Measurements from ENCODE around the gene MTNR1A.

DNA sequence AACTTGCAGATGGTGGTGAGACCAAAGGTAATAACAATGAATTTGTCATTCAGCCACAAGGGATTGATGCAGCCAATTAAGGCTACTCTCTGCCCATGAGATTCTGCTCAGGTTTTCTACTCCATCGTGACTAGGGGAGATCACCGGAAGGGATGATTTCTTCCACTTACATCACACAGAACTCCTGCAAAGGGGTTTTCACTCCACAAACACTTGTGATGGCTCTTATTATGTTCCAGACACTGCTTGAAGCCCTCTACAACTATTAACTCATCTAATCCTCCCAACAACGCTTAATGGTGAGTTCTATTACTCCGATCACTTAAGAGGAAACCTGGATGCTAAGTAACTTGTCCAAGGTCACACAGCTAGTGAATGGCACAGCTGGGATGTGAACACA lies 55.9 kb downstream of the MTNR1A start:
- no peak for TF ChIP-seq EZH2 (IDR thresholded peaks at IDR 0.05; ENCODE audit: borderline replicate concordance, low read depth, low read length, severe bottlenecking)
- no peak for TF ChIP-seq POLR2A (IDR thresholded peaks at IDR 0.05; ENCODE audit: low read depth, low read length)
- TF ChIP-seq, protein P1, sequence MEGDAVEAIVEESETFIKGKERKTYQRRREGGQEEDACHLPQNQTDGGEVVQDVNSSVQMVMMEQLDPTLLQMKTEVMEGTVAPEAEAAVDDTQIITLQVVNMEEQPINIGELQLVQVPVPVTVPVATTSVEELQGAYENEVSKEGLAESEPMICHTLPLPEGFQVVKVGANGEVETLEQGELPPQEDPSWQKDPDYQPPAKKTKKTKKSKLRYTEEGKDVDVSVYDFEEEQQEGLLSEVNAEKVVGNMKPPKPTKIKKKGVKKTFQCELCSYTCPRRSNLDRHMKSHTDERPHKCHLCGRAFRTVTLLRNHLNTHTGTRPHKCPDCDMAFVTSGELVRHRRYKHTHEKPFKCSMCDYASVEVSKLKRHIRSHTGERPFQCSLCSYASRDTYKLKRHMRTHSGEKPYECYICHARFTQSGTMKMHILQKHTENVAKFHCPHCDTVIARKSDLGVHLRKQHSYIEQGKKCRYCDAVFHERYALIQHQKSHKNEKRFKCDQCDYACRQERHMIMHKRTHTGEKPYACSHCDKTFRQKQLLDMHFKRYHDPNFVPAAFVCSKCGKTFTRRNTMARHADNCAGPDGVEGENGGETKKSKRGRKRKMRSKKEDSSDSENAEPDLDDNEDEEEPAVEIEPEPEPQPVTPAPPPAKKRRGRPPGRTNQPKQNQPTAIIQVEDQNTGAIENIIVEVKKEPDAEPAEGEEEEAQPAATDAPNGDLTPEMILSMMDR (IDR thresholded peaks at IDR 0.05; ENCODE audit: extremely low read depth in 1 of 2, insufficient read depth in 1 of 2, low read depth in 1 of 2, low read length in 2 of 2): no peak
- TF ChIP-seq POLR2AphosphoS5 (IDR thresholded peaks at IDR 0.05; ENCODE audit: insufficient read depth, low read depth, low read length): no peak
- no peak for TF ChIP-seq MYC (IDR thresholded peaks at IDR 0.05; ENCODE audit: low read depth, low read length)
- TF ChIP-seq GATA2 (IDR thresholded peaks at IDR 0.05; ENCODE audit: insufficient read depth, insufficient read length, low read depth, low read length): no peak

All from endothelial cell of umbilical vein (primary cell).